WTC11 (cell line): ENCODE results near the gene CRELD2.

Source experiments
- CTCF ChIP-seq: fragments of 200-600 bp; IDR thresholded peaks from 2 replicates; pipeline ENCODE4 v1.8.0; 2022; ENCODE audit warnings: antibody characterized with exemption
- E2F1 ChIP-seq: sonication (generic); formaldehyde crosslinking; IDR thresholded peaks from 2 replicates; pipeline ENCODE4 v1.8.0; 2022; ENCODE audit warnings: mild to moderate bottlenecking, missing genetic modification reagents
- IRF1 ChIP-seq: sonication (generic); formaldehyde crosslinking; IDR thresholded peaks from 2 replicates; pipeline ENCODE4 v1.8.0; 2023; ENCODE audit warnings: missing genetic modification reagents
- TEAD4 ChIP-seq: sonication (generic); formaldehyde crosslinking; IDR thresholded peaks from 2 replicates; pipeline ENCODE4 v1.8.0; 2022; ENCODE audit warnings: mild to moderate bottlenecking, missing genetic modification reagents
- USF2 ChIP-seq: sonication (generic); formaldehyde crosslinking; IDR thresholded peaks from 2 replicates; pipeline ENCODE4 v1.8.1; 2023; ENCODE audit warnings: mild to moderate bottlenecking, missing genetic modification reagents, moderate library complexity

- no peak for TF ChIP-seq TEAD4 (CRISPR knock-in tag)
- no peak for TF ChIP-seq CTCF
- no peak for TF ChIP-seq IRF1 (CRISPR knock-in tag)
- no peak for TF ChIP-seq E2F1 (CRISPR knock-in tag)
- TF ChIP-seq USF2 (CRISPR knock-in tag), result no peak
Measured at GRCh38 chr22:49922926-49923325, 4.5 kb downstream of the CRELD2 start.
